HAP-1 (cell line): Measurements from ENCODE around the gene CYSTM1.
A peak's percentile ranks its signal among the peaks of the same experiment; 100 is the strongest.

Experiments used
- DNase-seq, 2 experiments: peaks; one replicate each; pipeline ENCODE4 v3.0.0-alpha.2; 2016 to 2020; ENCODE audit warnings: low spot score in 2 of 2
- H3K27me3 ChIP-seq: fragments of 250-450 bp; sonication (Bioruptor Pico); 2 replicates; pipeline ENCODE4 v1.5.1; 2020; ENCODE audit warnings: low read depth, mild to moderate bottlenecking, moderate library complexity
- H3K36me3 ChIP-seq: fragments of 250-450 bp; sonication (Bioruptor Pico); replicated peaks from 2 replicates; pipeline ENCODE4 v1.5.1; 2020; ENCODE audit warnings: mild to moderate bottlenecking
- H3K4me1 ChIP-seq: fragments of 250-450 bp; sonication (Bioruptor Pico); 2 replicates; pipeline ENCODE4 v1.5.1; 2020; ENCODE audit warnings: mild to moderate bottlenecking
- H3K4me3 ChIP-seq: fragments of 250-450 bp; sonication (Bioruptor Pico); 2 replicates; pipeline ENCODE4 v1.5.1; 2020; ENCODE audit warnings: mild to moderate bottlenecking, moderate library complexity
- H3K9me3 ChIP-seq: fragments of 250-450 bp; sonication (Bioruptor Pico); 2 replicates; pipeline ENCODE4 v1.5.1; 2020; ENCODE audit warnings: mild to moderate bottlenecking, moderate library complexity
- in situ Hi-C: fragments of 300-500 bp; cut with MboI; formaldehyde crosslinking; loops from 3 replicates; pipeline ENCODE4 v1.14.3; 2020; ENCODE audit warnings: low sequenced_read_pairs, inconsistent platforms, mixed read lengths

Gene CYSTM1

GRCh38 chr5:140244525-140245025, 69.6 kb downstream of the CYSTM1 start:
- Histone ChIP-seq H3K36me3 (peaks cover 9% of the 10 kb centered on the region), H3K9me3 (no peaks in the 10 kb centered on the region), H3K4me3 (no peak overlapping the region), H3K27me3 (no peaks in the 10 kb centered on the region), H3K4me1 (peaks cover 7% of the 10 kb centered on the region)
- in situ Hi-C loops, result loop anchor here (5.0 to 10.0 kb wide), 2 partner anchors 118 to 480 kb away; partner anchors contain the start of gene SLC4A9
- peak; percentile 75 to 93 for DNase-seq

GRCh38 chr5:140245341-140245740, 70.4 kb downstream of the CYSTM1 start:
- Histone ChIP-seq H3K4me3 (no peak overlapping the region), H3K36me3 (peaks cover 11% of the 10 kb centered on the region), H3K9me3 (no peaks in the 10 kb centered on the region), H3K27me3 (no peaks in the 10 kb centered on the region), H3K4me1 (peaks cover 7% of the 10 kb centered on the region)
- no peak for DNase-seq
- in situ Hi-C loops, result loop anchor here (10.0 kb wide), 1 partner anchor 479 kb away; no protein-coding TSS in a partner anchor

- peaks cover 7% of the 10 kb centered on the region for H3K4me1 ChIP-seq
- in situ Hi-C loops, result loop anchor here (10.0 kb wide), 1 partner anchor 479 kb away; no protein-coding TSS in a partner anchor
- peaks cover 13% of the 10 kb centered on the region for H3K36me3 ChIP-seq
- H3K4me3 ChIP-seq, result no peak overlapping the region
- H3K27me3 ChIP-seq, result no peaks in the 10 kb centered on the region
- DNase-seq, result no peak
- no peaks in the 10 kb centered on the region for H3K9me3 ChIP-seq
These were observed 70.9 kb downstream of the CYSTM1 start for GRCh38 chr5:140245926-140246325.

- H3K27me3 ChIP-seq, result no peaks in the 10 kb centered on the region
- H3K4me3 ChIP-seq, result no peak overlapping the region
- H3K36me3 ChIP-seq, result peaks cover 13% of the 10 kb centered on the region
- H3K9me3 ChIP-seq, result no peaks in the 10 kb centered on the region
- DNase-seq, result no peak
- in situ Hi-C loops, result loop anchor here (10.0 kb wide), 1 partner anchor 478 kb away; no protein-coding TSS in a partner anchor
- peaks cover 3% of the 10 kb centered on the region for H3K4me1 ChIP-seq
These were observed 71.6 kb downstream of the CYSTM1 start for GRCh38 chr5:140246378-140247122.

- no peaks in the 10 kb centered on the region for H3K4me1 ChIP-seq
These were observed 73.4 kb downstream of the CYSTM1 start for GRCh38 chr5:140248414-140248813.

GRCh38 chr5:140249536-140249935, 74.5 kb downstream of the CYSTM1 start:
- Histone ChIP-seq H3K36me3 (peaks cover 8% of the 10 kb centered on the region; the same call in 1 of the 2 replicates), H3K4me3 (no peak overlapping the region), H3K9me3 (no peaks in the 10 kb centered on the region), H3K27me3 (no peaks in the 10 kb centered on the region), H3K4me1 (peaks cover 8% of the 10 kb centered on the region)
- in situ Hi-C loops, result loop anchor here (10.0 kb wide), 1 partner anchor 475 kb away; no protein-coding TSS in a partner anchor
- DNase-seq, result no peak

More at GRCh38 chr5:140248414-140248813, 73.4 kb downstream of the CYSTM1 start:
- no peak for DNase-seq
- in situ Hi-C loops, result loop anchor here (10.0 kb wide), 1 partner anchor 476 kb away; no protein-coding TSS in a partner anchor
- Histone ChIP-seq H3K27me3 (no peaks in the 10 kb centered on the region), H3K9me3 (no peaks in the 10 kb centered on the region), H3K4me3 (no peak overlapping the region), H3K36me3 (peaks cover 11% of the 10 kb centered on the region)

- Histone ChIP-seq H3K9me3 (no peaks in the 10 kb centered on the region), H3K36me3 (peaks cover 3% of the 10 kb centered on the region; the same call in 1 of the 2 replicates), H3K27me3 (no peaks in the 10 kb centered on the region), H3K4me3 (no peak overlapping the region), H3K4me1 (peaks cover 8% of the 10 kb centered on the region)
- no peak for DNase-seq
- in situ Hi-C loops, result no loop called here
These were observed 75.4 kb downstream of the CYSTM1 start for GRCh38 chr5:140250386-140250785.

- Histone ChIP-seq H3K4me3 (no peak overlapping the region), H3K27me3 (no peaks in the 10 kb centered on the region), H3K4me1 (peaks cover 8% of the 10 kb centered on the region), H3K9me3 (no peaks in the 10 kb centered on the region), H3K36me3 (peaks cover 3% of the 10 kb centered on the region; the same call in 1 of the 2 replicates)
- no peak for DNase-seq
- in situ Hi-C loops, result no loop called here
These were observed 76.6 kb downstream of the CYSTM1 start for GRCh38 chr5:140251527-140251973.

- Histone ChIP-seq H3K9me3 (no peaks in the 10 kb centered on the region), H3K36me3 (peaks cover 3% of the 10 kb centered on the region; the same call in 1 of the 2 replicates), H3K4me3 (no peak overlapping the region), H3K27me3 (no peaks in the 10 kb centered on the region), H3K4me1 (peaks cover 8% of the 10 kb centered on the region)
- in situ Hi-C loops, result no loop called here
- no peak for DNase-seq
These were observed 77.6 kb downstream of the CYSTM1 start for GRCh38 chr5:140252470-140253126.

- H3K4me3 ChIP-seq, result no peak overlapping the region
- peaks cover 8% of the 10 kb centered on the region for H3K4me1 ChIP-seq
- DNase-seq, result peak; percentile 18 to 45
- H3K27me3 ChIP-seq, result no peaks in the 10 kb centered on the region
- H3K9me3 ChIP-seq, result no peaks in the 10 kb centered on the region
- in situ Hi-C loops, result no loop called here
- peaks cover 3% of the 10 kb centered on the region; the same call in 1 of the 2 replicates for H3K36me3 ChIP-seq
These were observed 79.0 kb downstream of the CYSTM1 start for GRCh38 chr5:140253985-140254384.

GRCh38 chr5:140255460-140256157, 80.6 kb downstream of the CYSTM1 start:
- Histone ChIP-seq H3K27me3 (no peaks in the 10 kb centered on the region), H3K36me3 (peaks cover 4% of the 10 kb centered on the region; the same call in 1 of the 2 replicates), H3K9me3 (no peaks in the 10 kb centered on the region), H3K4me3 (no peak overlapping the region), H3K4me1 (peaks cover 8% of the 10 kb centered on the region)
- in situ Hi-C loops, result no loop called here
- DNase-seq, result no peak

- peaks cover 4% of the 10 kb centered on the region; the same call in 1 of the 2 replicates for H3K36me3 ChIP-seq
- DNase-seq, result no peak
- H3K4me1 ChIP-seq, result peaks cover 8% of the 10 kb centered on the region
- H3K4me3 ChIP-seq, result no peak overlapping the region
- no peaks in the 10 kb centered on the region for H3K9me3 ChIP-seq
- H3K27me3 ChIP-seq, result no peaks in the 10 kb centered on the region
- in situ Hi-C loops, result no loop called here
These were observed 81.7 kb downstream of the CYSTM1 start for GRCh38 chr5:140256726-140257125.

- Histone ChIP-seq H3K9me3 (no peaks in the 10 kb centered on the region), H3K36me3 (peaks cover 4% of the 10 kb centered on the region; the same call in 1 of the 2 replicates), H3K27me3 (no peaks in the 10 kb centered on the region), H3K4me1 (peaks cover 8% of the 10 kb centered on the region), H3K4me3 (no peak overlapping the region)
- in situ Hi-C loops, result no loop called here
- no peak for DNase-seq
These were observed 83.0 kb downstream of the CYSTM1 start for GRCh38 chr5:140258016-140258415.
